Measurements from ENCODE around the gene PLA2G4E.

DNA sequence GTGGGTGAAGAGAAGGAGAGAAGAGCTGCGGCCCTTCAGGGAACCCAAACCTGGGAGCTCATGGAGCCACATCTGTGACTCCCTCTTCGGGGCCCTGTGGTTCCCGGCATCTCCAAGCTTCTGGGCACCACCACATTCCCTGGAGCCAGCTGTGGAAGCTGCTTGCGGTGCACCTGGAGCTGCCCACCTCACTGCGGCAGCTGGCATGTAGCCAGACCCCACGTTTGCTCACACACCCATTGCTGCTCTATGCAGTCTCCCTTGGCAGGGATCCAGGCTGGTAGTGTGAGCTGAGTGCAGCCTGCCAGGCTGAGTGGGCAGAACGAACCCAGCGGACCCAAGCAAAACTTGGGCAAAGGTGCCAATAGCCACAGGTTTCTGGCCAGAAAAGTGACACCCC is 16.8 kb upstream of the PLA2G4E start:
- TF ChIP-seq, protein P1, sequence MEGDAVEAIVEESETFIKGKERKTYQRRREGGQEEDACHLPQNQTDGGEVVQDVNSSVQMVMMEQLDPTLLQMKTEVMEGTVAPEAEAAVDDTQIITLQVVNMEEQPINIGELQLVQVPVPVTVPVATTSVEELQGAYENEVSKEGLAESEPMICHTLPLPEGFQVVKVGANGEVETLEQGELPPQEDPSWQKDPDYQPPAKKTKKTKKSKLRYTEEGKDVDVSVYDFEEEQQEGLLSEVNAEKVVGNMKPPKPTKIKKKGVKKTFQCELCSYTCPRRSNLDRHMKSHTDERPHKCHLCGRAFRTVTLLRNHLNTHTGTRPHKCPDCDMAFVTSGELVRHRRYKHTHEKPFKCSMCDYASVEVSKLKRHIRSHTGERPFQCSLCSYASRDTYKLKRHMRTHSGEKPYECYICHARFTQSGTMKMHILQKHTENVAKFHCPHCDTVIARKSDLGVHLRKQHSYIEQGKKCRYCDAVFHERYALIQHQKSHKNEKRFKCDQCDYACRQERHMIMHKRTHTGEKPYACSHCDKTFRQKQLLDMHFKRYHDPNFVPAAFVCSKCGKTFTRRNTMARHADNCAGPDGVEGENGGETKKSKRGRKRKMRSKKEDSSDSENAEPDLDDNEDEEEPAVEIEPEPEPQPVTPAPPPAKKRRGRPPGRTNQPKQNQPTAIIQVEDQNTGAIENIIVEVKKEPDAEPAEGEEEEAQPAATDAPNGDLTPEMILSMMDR (optimal IDR thresholded peaks at IDR 0.05 in 1 of 3, IDR thresholded peaks at IDR 0.05 in 1 of 3, conservative IDR thresholded peaks at IDR 0.05 in 1 of 3; ENCODE audit: extremely low read depth in 1 of 3, insufficient read depth in 2 of 3, low read length in 3 of 3) = no peak
- TF ChIP-seq EZH2 (IDR thresholded peaks at IDR 0.05; ENCODE audit: low read length) = no peak

Data from keratinocyte (primary cell).